Mesenchymal stem cell (in vitro differentiated cells and primary cell): Measurements from ENCODE around the gene WIPF2.

ENCODE experiments used
- DNase-seq: peaks from one replicate; pipeline ENCODE4 v3.0.0-alpha.2; 2013
- H2AFZ ChIP-seq: one replicate; pipeline ENCODE4 v1.6.1; 2013; ENCODE audit warnings: low read depth, mild to moderate bottlenecking, control low read depth, inconsistent platforms, low read length, moderate library complexity
- H2AK5ac ChIP-seq: 2 replicates; pipeline ENCODE4 v1.6.1; 2013; ENCODE audit warnings: low read length, moderate library complexity, mild to moderate bottlenecking, inconsistent platforms; ENCODE audit not compliant: severe bottlenecking
- H2BK120ac ChIP-seq: one replicate; pipeline ENCODE4 v1.6.1; 2013; ENCODE audit warnings: low read depth, mild to moderate bottlenecking, inconsistent platforms, low read length, moderate library complexity
- H2BK12ac ChIP-seq, 2 experiments: one replicate each; pipeline ENCODE4 v1.6.1; 2013; ENCODE audit warnings: inconsistent platforms in 2 of 2, low read length in 2 of 2, mild to moderate bottlenecking in 2 of 2, moderate library complexity in 2 of 2, control low read depth in 1 of 2
- H2BK15ac ChIP-seq: one replicate; pipeline ENCODE4 v1.6.1; 2013; ENCODE audit warnings: mild to moderate bottlenecking, low read depth, inconsistent platforms; ENCODE audit not compliant: poor library complexity, severe bottlenecking
- H2BK5ac ChIP-seq: 2 replicates; pipeline ENCODE4 v1.6.1; 2013; ENCODE audit warnings: low read depth, mild to moderate bottlenecking, low read length, control low read depth, inconsistent platforms; ENCODE audit not compliant: poor library complexity, severe bottlenecking
- H3K14ac ChIP-seq, 2 experiments: one replicate each; pipeline ENCODE4 v1.6.1; 2013; ENCODE audit warnings: inconsistent platforms in 2 of 2, low read length in 2 of 2, control low read depth in 1 of 2, mild to moderate bottlenecking in 1 of 2, moderate library complexity in 1 of 2
- H3K18ac ChIP-seq, 2 experiments: one replicate each; pipeline ENCODE4 v1.6.1; 2013; ENCODE audit warnings: inconsistent platforms in 2 of 2, low read length in 2 of 2, control low read depth in 1 of 2, low read depth in 1 of 2, mild to moderate bottlenecking in 1 of 2
- H3K23ac ChIP-seq, 2 experiments: one replicate each; pipeline ENCODE4 v1.6.1; 2013; ENCODE audit warnings: inconsistent platforms in 2 of 2, low read length in 2 of 2, mild to moderate bottlenecking in 2 of 2, moderate library complexity in 2 of 2, control low read depth in 1 of 2
- H3K27ac ChIP-seq: 2 replicates; pipeline ENCODE4 v1.5.1; 2013; ENCODE audit warnings: mild to moderate bottlenecking, moderate library complexity, low read length, control low read depth, inconsistent platforms; ENCODE audit not compliant: poor library complexity, severe bottlenecking
- H3K27me3 ChIP-seq, 2 experiments: 2 replicates each; pipeline versions ENCODE4 v1.6.1 to v1.7.0; 2013; ENCODE audit warnings: low read length in 2 of 2, mild to moderate bottlenecking in 2 of 2, moderate library complexity in 2 of 2, control low read depth in 1 of 2, inconsistent platforms in 1 of 2; ENCODE audit not compliant: control insufficient read depth in 1 of 2, insufficient read depth in 1 of 2
- H3K36me3 ChIP-seq, 2 experiments: 2 replicates each; pipeline versions ENCODE4 v1.6.1 to v1.7.0; 2013; ENCODE audit warnings: low read length in 2 of 2, control low read depth in 1 of 2, inconsistent platforms in 1 of 2, low read depth in 1 of 2, mild to moderate bottlenecking in 1 of 2; ENCODE audit not compliant: insufficient read depth in 2 of 2, control insufficient read depth in 1 of 2
- H3K4ac ChIP-seq, 2 experiments: one replicate each; pipeline ENCODE4 v1.6.1; 2013; ENCODE audit warnings: inconsistent platforms in 2 of 2, low read length in 2 of 2, mild to moderate bottlenecking in 2 of 2, moderate library complexity in 2 of 2, control low read depth in 1 of 2, low read depth in 1 of 2
- H3K4me1 ChIP-seq: 2 replicates; pipeline ENCODE4 v1.6.1; 2013; ENCODE audit warnings: low read depth, low read length, control low read depth; ENCODE audit not compliant: control insufficient read depth, insufficient read depth
- H3K4me2 ChIP-seq: 2 replicates; pipeline ENCODE4 v1.6.1; 2013; ENCODE audit warnings: low read length, mild to moderate bottlenecking, inconsistent platforms; ENCODE audit not compliant: poor library complexity, severe bottlenecking
- H3K4me3 ChIP-seq, 2 experiments: 2 replicates each; pipeline versions ENCODE4 v1.5.1 to v1.7.0; 2013; ENCODE audit warnings: low read length in 2 of 2, mild to moderate bottlenecking in 2 of 2, control low read depth in 1 of 2, low read depth in 1 of 2; ENCODE audit not compliant: insufficient read depth in 1 of 2
- H3K79me1 ChIP-seq: replicated peaks from 2 replicates; pipeline ENCODE4 v1.6.1; 2013; ENCODE audit warnings: mild to moderate bottlenecking, control low read depth, low read length, inconsistent platforms; ENCODE audit not compliant: poor library complexity, severe bottlenecking
- H3K9ac ChIP-seq: 2 replicates; pipeline ENCODE4 v1.7.0; 2013; ENCODE audit warnings: mild to moderate bottlenecking, low read length, moderate library complexity
- H3K9me3 ChIP-seq: 2 replicates; pipeline ENCODE4 v1.7.0; 2013; ENCODE audit warnings: mild to moderate bottlenecking, low read length; ENCODE audit not compliant: control insufficient read depth
- H4K8ac ChIP-seq: one replicate; pipeline ENCODE4 v1.6.1; 2013; ENCODE audit warnings: inconsistent platforms, mild to moderate bottlenecking, low read length, moderate library complexity
- H4K91ac ChIP-seq: one replicate; pipeline ENCODE4 v1.6.1; 2013; ENCODE audit warnings: mild to moderate bottlenecking, low read length, inconsistent platforms
- WGBS: methylation state at CpG from one replicate; pipeline ENCODE4 v1.1.7; 2013; ENCODE audit warnings: mixed read lengths; 5-methylcytosine and 5-hydroxymethylcytosine counted together

Gene WIPF2

DNA sequence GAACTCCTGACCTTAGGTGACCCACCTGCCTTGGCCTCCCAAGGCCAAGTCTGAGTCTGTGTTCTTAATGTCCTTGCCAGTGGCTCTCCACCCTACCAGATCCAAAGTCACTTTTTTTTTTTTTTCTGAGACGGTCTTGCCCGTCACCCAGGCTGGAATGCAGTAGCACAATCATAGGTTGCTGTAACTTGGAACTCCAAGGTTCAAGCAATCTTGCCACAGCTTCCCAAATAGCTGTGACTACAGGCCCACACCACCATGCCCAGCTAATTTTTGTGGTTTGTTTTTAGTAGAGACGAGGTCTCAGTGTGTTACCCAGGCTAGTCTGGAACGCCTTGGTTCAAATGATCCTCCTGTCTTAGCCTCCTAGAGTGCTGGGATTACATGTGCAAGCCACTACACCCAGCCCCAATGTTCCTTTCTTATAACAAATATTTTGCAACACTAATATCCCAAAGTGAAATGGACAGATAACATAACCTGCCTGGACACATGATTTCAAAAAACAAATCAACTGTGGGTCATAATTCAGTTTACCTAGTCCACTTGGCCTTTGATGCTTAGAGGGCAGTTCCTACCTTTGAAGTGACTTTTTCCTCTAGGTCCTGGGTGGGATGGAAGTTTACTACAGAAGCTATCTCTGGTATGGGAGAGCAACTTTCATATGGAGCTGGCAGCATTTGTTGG is 45.9 kb upstream of the WIPF2 start:
- Histone ChIP-seq H2BK12ac (no peak overlapping the region), H3K4me2 (no peak overlapping the region), H3K4me1 (peaks cover 15% of the 10 kb centered on the region), H3K14ac (no peak overlapping the region), H2BK120ac (no peak overlapping the region), H2AK5ac (no peak overlapping the region), H2BK15ac (no peak overlapping the region), H3K79me1 (peaks cover 24% of the 10 kb centered on the region), H4K8ac (no peak overlapping the region), H3K23ac (no peak overlapping the region), H3K27me3 (no peaks in the 10 kb centered on the region), H3K4ac (no peak overlapping the region), H3K9me3 (no peaks in the 10 kb centered on the region), H3K18ac (no peak overlapping the region), H2AFZ (no peak overlapping the region), H4K91ac (no peak overlapping the region), H3K27ac (no peak overlapping the region), H3K4me3 (no peak overlapping the region), H3K36me3 (peaks cover 55 to 77% of the 10 kb centered on the region in 2 experiments), H2BK5ac (no peak overlapping the region), H3K9ac (no peak overlapping the region)
- no peak for DNase-seq
- WGBS = 97% methylated on average over 2 of the region's 4 CpGs

DNA sequence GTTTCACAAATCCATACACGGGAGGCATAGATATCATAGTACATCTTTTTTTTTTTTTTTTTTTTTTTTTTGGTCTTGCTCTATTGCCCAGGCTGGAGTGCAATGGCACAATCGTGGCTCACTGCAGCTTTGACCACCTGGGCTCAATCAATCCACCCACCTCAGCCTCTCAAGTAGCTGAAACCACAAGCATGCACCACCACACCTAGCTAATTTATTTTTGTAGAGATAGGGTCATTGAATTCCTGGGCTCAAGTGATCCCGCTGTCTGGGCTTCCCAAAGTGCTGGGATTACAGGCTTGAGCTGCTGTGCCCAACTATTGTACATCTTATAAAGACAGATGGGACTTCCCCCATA is 45.3 kb upstream of the WIPF2 start:
- Histone ChIP-seq H3K27ac (no peak overlapping the region), H3K4me3 (no peak overlapping the region), H3K27me3 (no peaks in the 10 kb centered on the region)

DNA sequence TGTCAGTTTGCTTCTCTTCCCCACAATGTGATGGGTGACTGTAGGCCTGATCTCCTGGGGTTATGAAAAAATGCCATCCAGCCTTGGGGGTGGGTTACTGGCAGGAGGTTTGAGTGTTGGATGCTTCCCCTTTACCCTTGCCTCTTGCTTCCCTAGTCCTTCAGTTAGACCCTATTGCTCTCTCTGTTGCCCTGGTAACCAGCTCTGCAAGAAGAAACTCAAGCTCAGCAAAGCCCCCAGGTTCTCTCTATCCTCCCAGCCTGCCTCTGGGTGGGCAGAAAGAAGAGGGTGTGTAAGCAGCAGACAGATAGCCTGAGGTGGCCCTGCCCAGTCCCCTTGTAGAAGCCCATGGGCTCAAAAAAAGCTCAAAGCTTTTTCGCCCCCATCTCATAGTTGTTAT is 44.6 kb upstream of the WIPF2 start:
- Histone ChIP-seq H4K91ac (no peak overlapping the region), H3K4ac (no peak overlapping the region), H3K14ac (no peak overlapping the region), H2BK15ac (no peak overlapping the region), H2AFZ (no peak overlapping the region), H3K27me3 (no peaks in the 10 kb centered on the region), H3K9me3 (no peaks in the 10 kb centered on the region), H3K23ac (no peak overlapping the region), H4K8ac (no peak overlapping the region), H2BK5ac (no peak overlapping the region), H3K4me1 (peaks cover 22% of the 10 kb centered on the region), H3K4me2 (no peak overlapping the region), H3K18ac (no peak overlapping the region), H3K9ac (no peak overlapping the region), H2BK12ac (no peak overlapping the region), H3K4me3 (no peak overlapping the region), H3K27ac (no peak overlapping the region), H2BK120ac (no peak overlapping the region), H3K36me3 (peaks cover 47 to 65% of the 10 kb centered on the region in 2 experiments), H3K79me1 (peaks cover 21% of the 10 kb centered on the region), H2AK5ac (no peak overlapping the region)
- WGBS = 100% methylated on average over 1 of the region's 1 CpG
- no peak for DNase-seq

More for the DNA sequence above, 45.3 kb upstream of the WIPF2 start:
- DNase-seq = no peak
- Histone ChIP-seq H3K9me3 (no peaks in the 10 kb centered on the region), H3K23ac (no peak overlapping the region), H3K18ac (no peak overlapping the region), H2BK15ac (no peak overlapping the region), H3K14ac (no peak overlapping the region), H4K91ac (no peak overlapping the region), H2AK5ac (no peak overlapping the region), H2BK120ac (no peak overlapping the region), H2BK12ac (no peak overlapping the region), H3K4ac (no peak overlapping the region), H4K8ac (no peak overlapping the region), H3K36me3 (peaks cover 52 to 72% of the 10 kb centered on the region in 2 experiments), H3K4me2 (no peak overlapping the region), H3K79me1 (peaks cover 24% of the 10 kb centered on the region), H3K4me1 (peaks cover 20% of the 10 kb centered on the region), H3K9ac (no peak overlapping the region), H2BK5ac (no peak overlapping the region), H2AFZ (no peak overlapping the region)
- WGBS = 100% methylated on average over 2 of the region's 3 CpGs

DNA sequence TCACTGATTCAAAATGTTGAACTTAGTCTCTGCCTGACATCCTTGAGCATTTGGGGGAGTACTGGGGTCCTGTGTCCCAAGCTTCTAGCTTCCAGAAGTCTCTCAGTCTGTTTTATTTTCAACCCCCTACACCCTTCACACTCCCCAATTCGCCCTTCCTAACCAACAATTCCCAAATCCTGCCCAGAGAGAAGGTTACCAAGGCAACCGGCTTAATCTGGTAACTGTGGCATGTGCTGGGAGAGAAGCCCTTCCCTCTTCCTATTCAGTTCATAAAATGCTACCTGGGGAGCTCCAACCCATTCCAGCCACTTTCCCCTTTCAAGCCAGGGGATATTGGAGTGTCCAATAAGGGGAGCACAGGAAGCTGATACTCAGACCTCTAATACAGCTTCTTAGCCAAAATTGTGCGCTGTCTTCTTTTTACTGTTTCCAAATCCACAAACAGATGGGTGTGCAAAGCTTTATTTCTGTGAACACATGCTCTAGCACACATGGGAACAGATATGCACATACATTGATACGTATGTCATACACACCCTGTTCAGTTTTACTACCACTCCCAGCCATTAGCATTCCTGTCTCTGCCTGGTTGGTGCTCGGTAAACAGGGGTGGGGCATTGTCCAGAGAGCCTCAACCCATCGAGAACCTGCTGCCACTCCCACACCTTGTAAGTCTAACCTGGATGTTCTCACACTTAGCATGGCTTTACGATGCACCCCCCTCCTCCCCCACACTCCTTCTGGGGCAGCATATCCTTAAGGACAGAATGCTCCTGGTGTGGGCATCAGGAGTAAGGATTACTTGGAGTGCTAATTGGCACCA is 43.0 kb upstream of the WIPF2 start:
- no peak overlapping the region for H3K27ac ChIP-seq
- peaks cover 33% of the 10 kb centered on the region for H3K4me1 ChIP-seq
- H3K4me3 ChIP-seq = no peak overlapping the region
- H3K9me3 ChIP-seq = no peaks in the 10 kb centered on the region
- H3K23ac ChIP-seq = peak overlapping the region in 1 of 2 experiments; percentile 70
- no peak overlapping the region for H3K14ac ChIP-seq
- WGBS = 96% methylated on average over 6 of the region's 7 CpGs
- H4K91ac ChIP-seq = no peak overlapping the region
- no peak overlapping the region for H3K9ac ChIP-seq
- no peaks in the 10 kb centered on the region for H3K27me3 ChIP-seq
- H2BK120ac ChIP-seq = no peak overlapping the region
- no peak for DNase-seq
- peaks cover 13% of the 10 kb centered on the region for H3K79me1 ChIP-seq
- peak overlapping the region; percentile 23 for H2AK5ac ChIP-seq
- no peak overlapping the region for H2BK15ac ChIP-seq
- no peak overlapping the region for H2BK12ac ChIP-seq
- H3K18ac ChIP-seq = no peak overlapping the region
- H3K36me3 ChIP-seq = peaks cover 37 to 49% of the 10 kb centered on the region in 2 experiments
- H2AFZ ChIP-seq = no peak overlapping the region
- no peak overlapping the region for H2BK5ac ChIP-seq
- no peak overlapping the region for H3K4ac ChIP-seq
- no peak overlapping the region for H4K8ac ChIP-seq
- H3K4me2 ChIP-seq = no peak overlapping the region
